GM13976 (cell line): ENCODE results near the gene SLC1A1.
A peak's percentile ranks its signal among the peaks of the same experiment; 100 is the strongest.

Experiments
- DNase-seq: peaks from one replicate; pipeline ENCODE4 v3.0.0; 2012; ENCODE audit warnings: low spot score
- in situ Hi-C: fragments of 300-500 bp; cut with MboI; formaldehyde crosslinking; loops from one replicate; pipeline ENCODE4 v1.12.0; 2022; ENCODE audit warnings: low sequenced_read_pairs, mixed read lengths, inconsistent platforms; ENCODE audit not compliant: unreplicated experiment
- TF ChIP-seq, protein P1 (sequence below): IDR thresholded peaks from 2 replicates; pipeline ENCODE4 v1.5.1; 2012; ENCODE audit warnings: borderline replicate concordance, mild to moderate bottlenecking; ENCODE audit not compliant: insufficient read depth; ENCODE audit errors: extremely low read depth, missing control alignments, control extremely low read depth

The SLC1A1 gene

DNA sequence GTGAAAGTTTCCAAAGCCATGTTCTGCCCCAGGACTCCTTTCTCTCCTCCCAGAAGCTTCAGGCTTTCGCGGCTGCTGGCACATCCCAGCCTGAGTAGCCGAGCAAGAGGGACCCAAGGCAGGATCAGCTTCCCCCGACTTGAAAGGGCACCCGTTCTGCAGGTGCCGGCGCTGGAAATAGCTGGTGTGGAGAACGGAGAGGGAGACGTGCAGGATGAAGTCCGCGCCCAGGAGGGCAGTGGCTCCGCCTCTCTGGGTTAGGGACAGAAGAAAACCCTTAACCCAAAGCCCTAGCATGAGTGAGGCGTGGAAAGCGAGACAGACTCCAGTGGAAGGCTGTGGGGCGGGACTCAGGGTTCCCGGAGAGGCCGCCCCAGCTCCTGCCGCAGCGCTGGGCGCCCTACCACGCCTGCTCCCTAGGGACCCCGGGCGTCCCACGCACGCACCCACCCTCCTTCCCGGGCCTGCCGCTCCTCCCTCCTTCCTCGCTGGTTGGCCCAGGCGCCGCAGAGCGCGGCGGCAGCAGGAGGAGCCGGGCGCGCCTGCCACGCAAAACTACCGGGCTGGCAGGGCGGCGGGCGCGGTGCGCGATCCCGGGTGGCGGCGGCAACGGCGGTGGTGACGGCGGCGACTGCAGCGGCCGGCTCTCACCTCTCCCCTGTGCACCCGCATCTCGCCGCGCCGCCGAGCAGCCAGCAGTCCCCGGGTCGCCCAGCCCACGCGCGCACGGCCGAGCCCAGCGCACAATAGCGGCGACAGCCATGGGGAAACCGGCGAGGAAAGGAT lies at the start of gene SLC1A1:
Gene SLC1A1, plus strand, starts transcription at position 550 of the 786 bp plus-strand sequence. Its CDS starts 212 bp downstream, at position 762.
- DNase-seq, result peak; percentile 88
- in situ Hi-C loops, result no loop called here

DNA sequence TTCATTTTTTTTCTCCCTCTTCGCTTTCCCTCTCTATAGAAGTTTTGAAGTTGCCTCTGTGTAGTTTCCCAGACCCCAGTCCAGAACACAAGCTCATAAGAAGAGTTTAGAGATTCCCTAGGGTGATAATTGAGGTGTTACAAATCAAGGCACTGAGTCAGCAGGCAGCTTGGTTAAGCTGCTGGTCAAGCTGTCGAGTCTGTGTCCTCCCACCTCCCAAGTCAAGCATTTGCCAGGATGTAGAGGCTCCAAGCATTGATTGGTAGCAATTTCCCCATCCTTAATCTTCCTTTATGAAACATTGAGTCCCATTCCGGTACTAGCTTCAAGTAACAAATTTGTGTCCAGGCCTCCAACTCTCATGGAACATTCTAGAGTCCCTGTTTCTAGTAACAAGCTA lies 47.5 kb upstream of the SLC1A1 start:
- in situ Hi-C loops, result no loop called here
- DNase-seq, result no peak
- TF ChIP-seq, protein P1, sequence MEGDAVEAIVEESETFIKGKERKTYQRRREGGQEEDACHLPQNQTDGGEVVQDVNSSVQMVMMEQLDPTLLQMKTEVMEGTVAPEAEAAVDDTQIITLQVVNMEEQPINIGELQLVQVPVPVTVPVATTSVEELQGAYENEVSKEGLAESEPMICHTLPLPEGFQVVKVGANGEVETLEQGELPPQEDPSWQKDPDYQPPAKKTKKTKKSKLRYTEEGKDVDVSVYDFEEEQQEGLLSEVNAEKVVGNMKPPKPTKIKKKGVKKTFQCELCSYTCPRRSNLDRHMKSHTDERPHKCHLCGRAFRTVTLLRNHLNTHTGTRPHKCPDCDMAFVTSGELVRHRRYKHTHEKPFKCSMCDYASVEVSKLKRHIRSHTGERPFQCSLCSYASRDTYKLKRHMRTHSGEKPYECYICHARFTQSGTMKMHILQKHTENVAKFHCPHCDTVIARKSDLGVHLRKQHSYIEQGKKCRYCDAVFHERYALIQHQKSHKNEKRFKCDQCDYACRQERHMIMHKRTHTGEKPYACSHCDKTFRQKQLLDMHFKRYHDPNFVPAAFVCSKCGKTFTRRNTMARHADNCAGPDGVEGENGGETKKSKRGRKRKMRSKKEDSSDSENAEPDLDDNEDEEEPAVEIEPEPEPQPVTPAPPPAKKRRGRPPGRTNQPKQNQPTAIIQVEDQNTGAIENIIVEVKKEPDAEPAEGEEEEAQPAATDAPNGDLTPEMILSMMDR, result no peak

More for the DNA sequence above, at the start of gene SLC1A1:
- TF ChIP-seq, protein P1, result no peak

DNA sequence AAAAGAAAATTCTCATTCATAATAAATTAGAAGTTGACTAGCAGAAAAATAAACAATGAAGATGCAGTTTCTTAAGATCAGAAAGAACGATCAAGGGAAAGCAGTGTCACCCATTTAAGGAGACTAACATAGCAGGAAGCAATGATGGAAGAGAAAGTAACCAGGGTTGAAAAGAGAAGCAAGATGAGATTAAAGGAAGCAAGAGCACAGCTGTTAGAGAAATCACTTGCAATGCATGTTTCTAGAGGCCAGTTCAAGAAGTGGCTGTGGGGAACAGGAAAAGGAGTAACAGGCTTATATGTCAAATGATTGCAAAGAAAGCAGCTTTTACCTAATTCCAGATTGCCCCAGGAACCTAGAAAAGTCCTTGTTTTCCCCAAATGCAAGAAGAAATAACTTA lies 46.8 kb upstream of the SLC1A1 start:
- TF ChIP-seq, protein P1, result no peak
- DNase-seq, result no peak
- in situ Hi-C loops, result no loop called here

DNA sequence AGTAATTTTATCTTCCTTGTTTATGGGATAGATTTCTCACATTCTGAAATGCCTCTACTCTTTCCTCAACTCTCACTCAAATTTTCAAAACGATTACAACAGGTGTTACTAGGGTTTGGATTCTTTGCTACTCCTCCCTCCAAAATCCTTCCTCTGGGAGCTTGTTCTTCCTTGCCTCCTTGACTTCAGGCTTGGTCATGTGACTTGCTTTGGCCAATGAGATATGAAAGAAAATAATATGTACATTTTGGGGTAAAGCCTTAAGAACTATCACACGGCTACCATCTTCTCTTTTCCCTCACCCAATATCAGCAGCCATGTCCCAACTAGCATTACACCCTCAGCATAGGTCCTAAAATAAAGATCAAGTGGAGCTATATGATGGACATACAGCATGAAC lies 28.8 kb upstream of the SLC1A1 start:
- TF ChIP-seq, protein P1, result no peak

DNA sequence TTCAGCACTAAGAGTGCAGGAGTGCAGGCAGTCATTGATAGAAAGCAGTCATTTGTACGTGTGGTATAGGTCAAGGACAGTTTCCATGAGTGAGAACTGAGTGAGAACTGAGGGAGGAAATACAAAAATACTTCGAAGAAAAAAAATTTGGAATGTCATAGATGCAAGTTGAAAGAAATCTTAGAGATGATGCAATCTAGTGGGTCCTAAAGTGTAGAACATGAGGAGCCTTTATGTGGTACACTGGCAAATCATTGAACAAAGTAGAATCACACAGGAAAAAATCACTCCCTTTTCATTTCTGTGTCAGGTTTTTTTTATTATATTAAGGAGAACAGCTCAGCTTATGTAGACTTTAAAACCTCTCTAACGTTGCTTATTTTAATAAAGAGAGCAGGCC lies 26.4 kb upstream of the SLC1A1 start:
- TF ChIP-seq, protein P1, result no peak
- in situ Hi-C loops, result no loop called here
- DNase-seq, result no peak

More for the DNA sequence above, 28.8 kb upstream of the SLC1A1 start:
- DNase-seq, result no peak
- in situ Hi-C loops, result no loop called here

DNA sequence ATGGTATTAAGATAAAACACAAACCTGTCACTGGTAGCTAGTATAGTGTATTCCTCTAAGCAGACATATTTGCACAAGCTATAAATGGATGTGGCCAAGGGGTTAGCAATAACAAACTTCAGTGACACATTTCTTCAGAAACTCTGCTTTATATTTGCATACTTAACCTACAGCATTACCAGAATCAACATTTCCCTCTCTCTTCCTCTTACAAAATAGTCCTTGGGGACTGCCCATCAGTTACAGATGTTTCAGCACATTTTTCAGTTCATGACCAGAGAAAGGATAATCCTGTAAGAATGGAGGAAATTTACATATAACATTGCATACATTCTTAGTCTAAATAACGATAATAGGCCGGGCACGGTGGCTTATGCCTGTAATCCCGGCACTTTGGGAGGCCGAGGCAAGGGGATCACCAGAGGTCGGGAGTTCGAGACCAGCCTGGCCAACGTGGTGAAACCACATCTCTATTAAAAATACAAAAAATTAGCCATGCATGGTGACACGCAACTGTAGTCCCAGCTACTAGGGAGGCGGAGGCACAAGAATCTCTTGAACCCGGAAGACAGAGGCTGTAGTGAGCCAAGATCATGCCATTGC lies 25.3 kb upstream of the SLC1A1 start:
- DNase-seq, result peak; percentile 74
- TF ChIP-seq, protein P1, result no peak
- in situ Hi-C loops, result no loop called here
